ENCODE results near the gene RUNX2.
"Not testable (repeated sequence)": the region's sequence is repeated elsewhere in the genome, so short reads cannot be mapped to it uniquely, and the experiment has no call there.

Gene RUNX2

DNA sequence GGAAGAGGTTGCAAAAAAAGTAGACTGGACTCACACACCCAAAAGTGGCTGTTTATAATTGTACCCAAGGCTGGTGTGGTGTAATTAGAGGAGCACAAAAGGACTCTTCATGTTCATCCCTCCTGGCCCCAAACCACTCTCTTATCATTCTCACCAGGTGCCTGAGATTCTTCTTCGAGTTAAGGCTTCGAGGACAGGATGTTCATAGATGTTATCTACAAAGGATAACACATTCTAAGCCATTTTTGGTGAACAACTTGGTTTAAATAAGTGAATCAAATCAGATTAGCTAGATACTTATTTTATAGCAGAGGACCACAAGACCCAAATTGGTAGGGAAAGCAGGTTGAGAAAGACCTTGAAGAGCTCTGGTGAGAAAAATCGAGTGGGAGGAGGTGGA is 122.7 kb downstream of the RUNX2 start:
- FAIRE-seq (no peak), DNase-seq (ENCODE audit: insufficient read length) (no peak)

DNA sequence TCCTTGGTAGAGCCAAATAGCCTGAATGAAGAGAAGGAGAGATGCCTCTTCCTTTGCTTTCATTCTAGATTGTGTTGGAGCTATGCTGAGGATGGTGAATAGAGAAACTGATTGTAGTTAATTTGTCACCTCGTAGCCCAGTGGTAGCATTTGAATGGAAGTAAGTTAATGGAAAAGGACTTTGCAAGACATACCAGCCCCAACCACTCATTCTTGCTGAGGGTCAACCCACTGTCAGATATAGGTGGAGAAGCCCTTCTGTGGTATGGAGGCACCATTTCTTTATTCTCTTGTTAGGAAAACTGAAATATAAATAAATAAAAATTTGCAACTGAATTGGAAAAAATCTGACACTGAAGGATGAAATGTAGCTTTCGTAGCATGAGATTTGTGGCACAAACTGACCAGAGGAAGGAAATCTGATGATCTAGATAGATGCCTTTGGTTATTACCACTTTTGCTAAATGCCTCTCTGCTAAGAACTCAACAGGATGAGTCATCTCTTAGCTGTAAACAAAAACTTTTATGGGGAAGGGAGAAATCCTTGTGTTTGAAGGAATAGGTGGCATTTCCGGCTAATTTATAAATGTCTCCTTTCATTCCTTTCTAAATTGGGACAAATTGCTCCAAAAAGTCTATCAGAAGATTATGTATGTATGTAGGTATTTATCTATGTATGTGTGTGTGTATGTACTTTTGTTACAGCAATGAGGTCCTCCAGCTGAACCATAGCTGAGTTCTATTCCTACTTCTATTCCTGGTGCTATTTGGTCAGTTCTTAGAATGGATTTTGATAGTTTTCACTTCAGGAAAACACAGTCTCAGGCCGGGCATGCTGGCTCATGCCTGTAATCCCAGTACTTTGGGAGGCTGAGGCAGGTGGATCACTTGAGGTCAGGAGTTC is 126.1 kb downstream of the RUNX2 start:
- FAIRE-seq (no peak), DNase-seq (ENCODE audit: insufficient read length) (no peak)
- TF ChIP-seq POLR2A (IDR thresholded peaks at IDR 0.05; ENCODE audit: low read depth, low read length) (no peak), TAF1 (IDR thresholded peaks at IDR 0.05; ENCODE audit: borderline replicate concordance, low read depth, low read length) (no peak), POLR2AphosphoS5 (IDR thresholded peaks at IDR 0.05; ENCODE audit: low read depth, low read length) (no peak)

More for the DNA sequence above, 122.7 kb downstream of the RUNX2 start:
- TF ChIP-seq POLR2A (IDR thresholded peaks at IDR 0.05; ENCODE audit: low read depth, low read length), result no peak

DNA sequence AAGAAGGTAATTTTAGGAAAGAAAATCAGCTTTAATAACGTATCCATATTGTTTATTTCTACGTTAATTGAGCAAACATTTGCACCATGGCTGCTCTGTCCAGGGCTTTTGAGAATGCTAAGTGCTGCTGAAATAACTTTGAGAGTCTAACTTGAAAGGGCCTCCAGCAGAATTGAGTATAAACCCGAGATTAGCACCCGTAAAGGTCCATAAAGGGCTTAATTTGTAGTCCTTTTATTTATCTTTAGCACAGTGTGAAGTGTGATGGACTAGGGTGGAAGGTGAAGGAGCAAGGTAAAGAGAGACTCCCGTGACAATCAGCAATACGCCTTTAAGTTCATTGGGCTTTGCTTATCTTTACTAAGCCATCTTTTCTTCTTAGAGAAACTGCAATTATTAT is 127.3 kb downstream of the RUNX2 start:
- no peak for TF ChIP-seq POLR2A (IDR thresholded peaks at IDR 0.05; ENCODE audit: low read depth, low read length)
- TF ChIP-seq POLR2AphosphoS5 (IDR thresholded peaks at IDR 0.05; ENCODE audit: low read depth, low read length), result no peak
- no peak for TF ChIP-seq TAF1 (IDR thresholded peaks at IDR 0.05; ENCODE audit: borderline replicate concordance, low read depth, low read length)
- DNase-seq (ENCODE audit: insufficient read length) (no peak), FAIRE-seq (no peak)

DNA sequence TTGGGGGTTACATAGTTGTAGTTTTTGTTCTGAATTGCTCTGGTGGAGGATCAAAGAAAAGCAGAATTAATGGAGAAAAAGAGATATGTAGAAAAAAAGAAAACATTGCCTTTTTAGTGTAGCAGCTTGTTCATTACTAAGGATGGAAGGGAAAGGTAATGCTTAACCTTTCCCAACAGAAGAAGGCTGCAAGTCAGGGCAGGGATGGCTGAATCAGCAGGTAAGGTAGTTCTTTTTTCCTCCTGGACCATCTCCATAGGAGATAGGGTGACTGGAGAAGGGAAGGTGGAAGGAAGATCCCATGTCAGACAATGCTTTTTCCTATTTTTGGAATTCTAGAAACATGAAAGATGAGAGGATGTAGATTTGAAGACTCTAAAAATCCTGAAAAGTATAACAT is 129.0 kb downstream of the RUNX2 start:
- TF ChIP-seq POLR2A (IDR thresholded peaks at IDR 0.05; ENCODE audit: low read depth, low read length) (no peak), TAF1 (IDR thresholded peaks at IDR 0.05; ENCODE audit: borderline replicate concordance, low read depth, low read length) (no peak), POLR2AphosphoS5 (IDR thresholded peaks at IDR 0.05; ENCODE audit: low read depth, low read length) (no peak)
- DNase-seq (ENCODE audit: insufficient read length) (no peak), FAIRE-seq (no peak)

DNA sequence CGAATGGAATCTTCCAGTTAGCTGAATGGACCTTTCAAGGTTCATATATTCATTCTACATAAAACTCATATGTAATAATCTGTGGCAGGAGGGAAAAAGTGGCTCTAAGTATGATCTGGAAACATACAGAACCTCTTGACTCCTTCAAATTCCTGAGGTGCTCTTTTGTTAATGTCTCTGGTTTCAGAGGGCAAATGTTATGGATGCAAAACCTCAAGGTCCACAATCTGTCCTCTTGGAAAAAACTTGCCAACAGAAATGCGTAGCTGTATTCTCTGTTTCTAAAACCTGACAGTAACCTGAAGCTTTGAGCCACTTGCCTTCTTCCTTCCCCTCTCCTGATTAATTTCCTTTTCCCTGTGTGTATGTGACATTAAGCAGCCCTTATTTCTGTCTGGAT is 130.5 kb downstream of the RUNX2 start:
- DNase-seq (ENCODE audit: insufficient read length) (no peak), FAIRE-seq (no peak)
- no peak for TF ChIP-seq POLR2A (IDR thresholded peaks at IDR 0.05; ENCODE audit: low read depth, low read length)
- no peak for TF ChIP-seq TAF1 (IDR thresholded peaks at IDR 0.05; ENCODE audit: borderline replicate concordance, low read depth, low read length)
- no peak for TF ChIP-seq POLR2AphosphoS5 (IDR thresholded peaks at IDR 0.05; ENCODE audit: low read depth, low read length)

DNA sequence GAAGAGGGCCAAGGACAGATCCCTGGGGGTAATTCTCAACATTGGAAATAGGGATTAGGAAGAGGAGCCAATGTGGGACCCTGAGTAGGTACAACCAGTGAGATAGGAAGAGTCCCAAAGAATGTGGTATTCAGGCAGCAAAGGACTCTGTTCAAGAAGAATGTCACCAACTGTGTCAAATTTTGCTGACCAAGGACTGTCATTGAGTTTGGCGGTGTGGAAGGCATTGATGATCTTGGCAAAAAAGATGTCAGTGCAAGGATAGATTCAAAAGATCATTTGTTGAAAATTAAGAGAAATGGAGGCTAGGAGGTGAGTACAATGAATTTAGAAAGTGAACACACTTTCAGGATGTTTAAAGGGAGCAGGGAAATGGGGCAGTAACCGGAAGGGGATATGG is 132.0 kb downstream of the RUNX2 start:
- DNase-seq (ENCODE audit: insufficient read length) (no peak), FAIRE-seq (no peak)
- TF ChIP-seq POLR2A (IDR thresholded peaks at IDR 0.05; ENCODE audit: low read depth, low read length) (no peak), POLR2AphosphoS5 (IDR thresholded peaks at IDR 0.05; ENCODE audit: low read depth, low read length) (no peak), TAF1 (IDR thresholded peaks at IDR 0.05; ENCODE audit: borderline replicate concordance, low read depth, low read length) (no peak)

DNA sequence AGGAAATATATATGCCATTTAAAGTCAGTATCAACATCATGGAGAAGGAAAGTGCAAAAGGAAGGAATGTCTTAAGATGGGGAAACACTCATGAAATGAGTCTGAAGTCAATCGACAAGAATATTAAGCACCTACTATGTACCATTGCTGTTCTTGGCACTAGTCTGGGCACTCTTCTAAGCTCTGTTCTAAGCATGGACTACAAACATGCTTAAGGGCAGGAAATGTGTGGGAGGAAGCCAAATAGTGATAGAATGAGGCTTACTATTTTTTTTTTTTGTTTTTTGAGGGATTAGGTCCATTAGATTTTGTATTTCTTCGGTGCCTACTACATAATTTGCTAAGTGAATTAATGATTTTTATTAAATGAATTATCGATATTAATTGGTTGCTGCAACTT is 133.4 kb downstream of the RUNX2 start:
- DNase-seq (ENCODE audit: insufficient read length) (no peak), FAIRE-seq (no peak)
- no peak for TF ChIP-seq TAF1 (IDR thresholded peaks at IDR 0.05; ENCODE audit: borderline replicate concordance, low read depth, low read length)
- no peak for TF ChIP-seq POLR2AphosphoS5 (IDR thresholded peaks at IDR 0.05; ENCODE audit: low read depth, low read length)
- TF ChIP-seq POLR2A (IDR thresholded peaks at IDR 0.05; ENCODE audit: low read depth, low read length), result no peak

DNA sequence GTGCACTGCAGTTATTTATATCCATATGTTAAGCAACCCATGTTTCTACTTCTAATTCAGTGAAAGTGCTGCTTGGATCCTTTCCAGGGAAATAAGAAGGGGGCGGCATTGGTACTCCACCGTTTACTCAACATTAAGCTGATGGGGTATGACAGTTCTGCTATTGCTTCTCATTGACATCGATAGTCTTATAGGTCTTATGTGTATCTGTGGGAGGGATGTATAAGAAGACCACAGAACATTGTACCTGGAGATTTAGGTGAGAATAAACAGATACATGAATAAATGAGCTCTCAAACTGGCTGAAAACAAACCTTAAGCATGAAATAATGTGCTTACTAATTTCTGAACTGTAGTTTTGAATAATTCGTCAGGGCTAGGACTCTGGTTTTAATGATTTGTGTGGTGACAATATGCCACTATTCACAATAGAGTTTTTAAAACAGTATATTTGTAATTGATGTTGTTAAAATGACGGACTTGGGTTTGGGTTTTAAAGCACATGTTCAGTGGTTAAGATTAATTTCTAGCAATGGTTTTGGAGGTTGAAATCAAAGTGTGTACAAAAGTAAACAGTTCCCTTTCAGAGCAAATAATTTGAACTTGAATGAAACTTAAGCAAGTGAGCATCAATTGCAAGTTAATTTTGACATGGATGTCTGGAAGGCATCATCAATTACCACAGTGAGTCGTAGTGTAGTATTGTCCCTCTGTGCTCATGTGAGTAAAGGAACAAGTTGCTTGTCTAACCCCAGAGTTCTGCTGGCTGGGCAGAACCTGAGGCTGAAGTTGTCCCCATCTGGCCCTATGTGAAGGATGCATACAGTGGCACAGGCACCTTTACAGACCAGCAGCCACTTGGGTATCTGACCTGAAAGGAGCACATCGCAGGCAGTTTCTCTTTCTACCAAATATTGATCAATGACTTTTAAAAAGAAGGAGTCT is 134.3 kb downstream of the RUNX2 start:
- DNase-seq (ENCODE audit: insufficient read length) (no peak), FAIRE-seq (no peak)
- no peak for TF ChIP-seq POLR2A (IDR thresholded peaks at IDR 0.05; ENCODE audit: low read depth, low read length)
- no peak for TF ChIP-seq POLR2AphosphoS5 (IDR thresholded peaks at IDR 0.05; ENCODE audit: low read depth, low read length)
- no peak for TF ChIP-seq TAF1 (IDR thresholded peaks at IDR 0.05; ENCODE audit: borderline replicate concordance, low read depth, low read length)

DNA sequence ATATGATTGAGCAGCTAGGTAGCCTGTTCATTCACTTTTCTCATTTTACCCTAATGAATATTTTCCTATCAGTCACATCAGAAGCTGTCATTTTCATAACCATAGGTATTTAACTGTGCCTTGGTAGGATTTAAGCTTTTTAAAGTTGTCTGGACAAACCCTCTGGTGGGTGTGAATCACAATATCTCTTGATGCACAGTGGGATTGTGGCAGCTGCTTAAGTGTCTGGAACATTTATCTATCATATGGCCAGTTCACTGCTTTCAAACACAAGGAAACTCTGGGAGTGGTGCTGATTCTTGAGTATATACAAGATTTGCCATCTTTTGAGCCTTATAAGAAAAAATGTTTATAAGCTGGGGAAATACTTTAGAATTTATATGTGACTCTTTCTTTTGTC is 136.6 kb downstream of the RUNX2 start:
- DNase-seq (ENCODE audit: insufficient read length) (no peak), FAIRE-seq (no peak)
- TF ChIP-seq POLR2A (IDR thresholded peaks at IDR 0.05; ENCODE audit: low read depth, low read length) (no peak), TAF1 (IDR thresholded peaks at IDR 0.05; ENCODE audit: borderline replicate concordance, low read depth, low read length) (no peak), POLR2AphosphoS5 (IDR thresholded peaks at IDR 0.05; ENCODE audit: low read depth, low read length) (no peak)

DNA sequence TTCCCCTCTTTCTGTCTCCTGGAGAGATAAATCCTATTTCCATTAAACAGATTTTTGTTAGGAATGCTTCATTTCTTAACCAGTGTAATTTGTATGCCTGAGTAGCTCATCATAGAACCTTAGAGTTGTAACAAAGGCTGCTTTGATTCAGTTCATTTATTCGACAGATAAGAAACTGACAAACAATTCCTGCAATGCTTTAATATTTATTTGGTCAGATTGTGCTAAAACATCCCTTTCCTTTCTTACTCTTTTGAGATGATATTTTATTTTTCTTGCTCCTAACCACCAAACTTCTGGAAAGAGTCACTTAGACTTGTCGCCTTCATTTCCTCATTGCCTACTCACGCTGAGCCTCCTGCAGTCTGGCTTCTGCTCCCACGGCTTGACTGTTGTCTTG is 138.6 kb downstream of the RUNX2 start:
- DNase-seq (ENCODE audit: insufficient read length), result no peak
- no peak for TF ChIP-seq POLR2A (IDR thresholded peaks at IDR 0.05; ENCODE audit: low read depth, low read length)
- TF ChIP-seq POLR2AphosphoS5 (IDR thresholded peaks at IDR 0.05; ENCODE audit: low read depth, low read length), result no peak
- TF ChIP-seq TAF1 (IDR thresholded peaks at IDR 0.05; ENCODE audit: borderline replicate concordance, low read depth, low read length), result no peak
- no peak for FAIRE-seq

DNA sequence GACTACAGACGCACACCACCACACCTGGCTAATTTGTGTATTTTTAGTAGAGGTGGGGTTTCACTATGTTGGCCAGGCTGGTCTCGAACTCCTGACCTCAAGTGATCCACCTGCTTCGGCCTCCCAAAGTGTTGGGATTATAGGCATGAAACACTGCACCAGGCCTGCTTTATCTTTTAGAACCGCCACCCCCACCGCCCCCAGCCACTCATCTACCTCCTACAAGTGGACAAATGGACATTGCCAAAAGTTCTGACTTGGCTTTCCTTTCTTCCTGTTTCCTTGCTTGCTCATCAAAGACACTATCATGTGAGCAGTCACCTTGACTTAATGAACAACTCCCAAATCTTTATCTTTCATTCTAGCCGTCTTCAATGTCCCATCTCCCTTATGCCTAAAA is 139.3 kb downstream of the RUNX2 start:
- not testable (repeated sequence) for DNase-seq (ENCODE audit: insufficient read length); FAIRE-seq

DNA sequence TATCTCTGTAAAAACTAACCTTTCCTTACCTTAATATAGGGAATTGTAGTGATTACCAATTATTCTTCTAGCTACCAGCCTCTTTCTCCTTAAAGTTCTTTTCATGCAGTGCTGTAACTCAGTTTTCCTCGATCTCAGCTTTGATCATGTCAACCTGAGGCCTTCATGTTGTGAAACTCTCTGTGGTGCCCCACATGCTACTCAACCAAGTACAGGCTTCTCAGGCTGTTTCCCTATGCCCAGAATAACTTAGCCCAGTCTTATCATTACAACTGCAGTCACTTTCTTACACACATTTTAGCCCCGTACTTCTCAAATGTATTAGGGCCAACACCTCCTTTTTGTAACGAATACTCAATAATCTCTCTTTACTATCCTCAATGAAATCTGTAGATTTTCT is 139.7 kb downstream of the RUNX2 start:
- TF ChIP-seq TAF1 (IDR thresholded peaks at IDR 0.05; ENCODE audit: borderline replicate concordance, low read depth, low read length) (no peak), POLR2AphosphoS5 (IDR thresholded peaks at IDR 0.05; ENCODE audit: low read depth, low read length) (no peak), POLR2A (IDR thresholded peaks at IDR 0.05; ENCODE audit: low read depth, low read length) (no peak)
- no peak for DNase-seq (ENCODE audit: insufficient read length)
- no peak for FAIRE-seq
